GM12865 (cell line): ENCODE results near the gene CIAPIN1.
A peak's percentile ranks its signal among the peaks of the same experiment; 100 is the strongest.

Experiments
- DNase-seq: peaks from one replicate; pipeline ENCODE4 v3.0.0; 2010; ENCODE audit warnings: low read depth
- H3K4me3 ChIP-seq: 2 replicates; pipeline ENCODE4 v1.5.1; 2011; ENCODE audit warnings: mild to moderate bottlenecking, low read depth, low read length, control low read depth
- CTCF ChIP-seq: IDR thresholded peaks from 2 replicates; pipeline ENCODE4 v1.5.1; 2011; ENCODE audit warnings: low read length, control low read depth, low read depth, inconsistent platforms; ENCODE audit not compliant: insufficient read depth; ENCODE audit errors: missing control alignments

Gene CIAPIN1

GRCh38 chr16:57413301-57413730, 33.9 kb downstream of the CIAPIN1 start:
- no peak for TF ChIP-seq CTCF
- no peak overlapping the region for H3K4me3 ChIP-seq
- DNase-seq = peak; percentile 88

- no peak overlapping the region for H3K4me3 ChIP-seq
- TF ChIP-seq CTCF = no peak
- DNase-seq = no peak
Observed at GRCh38 chr16:57412584-57412983, 34.6 kb downstream of the CIAPIN1 start.

- H3K4me3 ChIP-seq = no peak overlapping the region
- TF ChIP-seq CTCF = no peak
- peak; percentile 68 for DNase-seq
Observed at GRCh38 chr16:57411362-57411976, 35.7 kb downstream of the CIAPIN1 start.

- DNase-seq = no peak
- no peak for TF ChIP-seq CTCF
- H3K4me3 ChIP-seq = no peak overlapping the region
Observed at GRCh38 chr16:57409870-57410587, 37.2 kb downstream of the CIAPIN1 start.

- TF ChIP-seq CTCF = no peak
- H3K4me3 ChIP-seq = no peak overlapping the region
- DNase-seq = no peak
Observed at GRCh38 chr16:57409065-57409464, 38.1 kb downstream of the CIAPIN1 start.

- DNase-seq = no peak
- H3K4me3 ChIP-seq = no peak overlapping the region
- no peak for TF ChIP-seq CTCF
Observed at GRCh38 chr16:57407521-57408353, 39.4 kb downstream of the CIAPIN1 start.
